Gastroesophageal sphincter (tissue), 4 donors: ENCODE measurements around the gene TXLNA. TPM values are rescaled to one million over a fixed set of nuclear protein-coding genes. Genes with fewer than 3 reads are reported as not detected.

Experiments
- ATAC-seq: fragments of 150-250 bp; one replicate; pipeline ENCODE4 v1.9.1; 2016; ENCODE audit warnings: mild to moderate bottlenecking, moderate library complexity
- H3K27ac ChIP-seq, 4 donors: fragments of 200-600 bp; sonication (generic) in 3 of 4; 1 replicate in 3 of 4; 2 replicates in 1 of 4; pipeline ENCODE4 v1.5.1; 2016 to 2019
- H3K27me3 ChIP-seq: fragments of 200-600 bp; sonication (generic); one replicate; pipeline ENCODE4 v1.5.1; 2019
- H3K36me3 ChIP-seq, 2 donors: fragments of 200-600 bp; sonication (generic); one replicate each; pipeline ENCODE4 v1.5.1; 2019; ENCODE audit warnings: control low read depth in 1 of 2
- H3K4me1 ChIP-seq, 3 donors: fragments of 200-600 bp; sonication (generic); 1 replicate in 2 of 3; 2 replicates in 1 of 3; pipeline ENCODE4 v1.5.1; 2016 to 2019; ENCODE audit warnings: control low read depth in 2 of 3
- H3K4me3 ChIP-seq, 2 donors: fragments of 200-600 bp; sonication (generic); one replicate each; pipeline ENCODE4 v1.5.1; 2019; ENCODE audit warnings: mild to moderate bottlenecking in 1 of 2, moderate library complexity in 1 of 2
- H3K9me3 ChIP-seq, 3 donors: fragments of 200-600 bp; sonication (generic); one replicate each; pipeline ENCODE4 v1.5.1; 2017 to 2019; ENCODE audit warnings: control low read depth in 2 of 3
- EP300 ChIP-seq: sonication (generic); formaldehyde crosslinking; IDR thresholded peaks from one replicate; pipeline ENCODE4 v1.6.1; 2017; ENCODE audit warnings: antibody characterized with exemption, mild to moderate bottlenecking
- POLR2A ChIP-seq, 2 donors: fragments of 450-650 bp; IDR thresholded peaks; one replicate each; pipeline ENCODE4 v1.6.1; 2017; ENCODE audit warnings: antibody characterized with exemption in 2 of 2, mild to moderate bottlenecking in 2 of 2, moderate library complexity in 1 of 2
- POLR2AphosphoS5 ChIP-seq: sonication (generic); formaldehyde crosslinking; IDR thresholded peaks from one replicate; pipeline ENCODE4 v1.6.1; 2017; ENCODE audit warnings: antibody characterized with exemption
- WGBS, 2 donors: methylation state at CpG; one replicate each; pipeline ENCODE4 v1.1.5; 2018; ENCODE audit warnings: low coverage in 1 of 2; 5-methylcytosine and 5-hydroxymethylcytosine counted together
- total RNA-seq, 4 donors: library from RNA; depleted of rRNA; stranded (reverse); fragments of >200 nt; gene quantifications; one replicate each; pipeline ENCODE4 v1.1.0, GENCODE V29; 2016
- TF ChIP-seq, protein P1 (sequence below), 4 experiments: fragments of 200-600 bp in 2 of 4; fragments of 450-650 bp in 2 of 4; sonication (generic) in 1 of 4; IDR thresholded peaks; one replicate each; pipeline ENCODE4 v1.5.1; 2017 to 2019; ENCODE audit warnings: antibody characterized with exemption in 4 of 4, mild to moderate bottlenecking in 2 of 4, moderate library complexity in 2 of 4

The TXLNA gene
- total RNA-seq, 4 donors from 2014 or later = 44.7 to 86.6 (median 67.3) TPM

DNA sequence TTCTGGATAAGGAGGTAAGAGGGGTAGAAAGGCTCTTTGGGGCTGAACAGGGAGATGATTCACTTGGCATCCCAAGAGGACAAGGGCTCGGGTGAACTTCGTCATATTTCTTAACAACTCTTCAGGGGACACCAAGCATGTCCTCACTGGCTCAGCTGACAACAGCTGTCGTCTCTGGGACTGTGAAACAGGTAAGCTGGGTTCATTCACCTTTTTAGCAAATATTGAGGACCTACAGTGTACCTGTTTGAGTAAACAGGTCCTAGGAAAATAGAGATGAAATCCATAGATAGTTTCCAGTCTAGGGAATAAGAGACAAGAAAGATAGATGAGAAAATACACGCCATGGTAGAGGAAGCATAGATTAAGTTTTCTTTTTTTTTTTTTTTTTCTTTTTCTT, 44.8 kb downstream of the TXLNA start:
- Histone ChIP-seq H3K27me3 (no peaks in the 10 kb centered on the region), H3K27ac (peak overlapping the region in 2 of 4 donors; percentile 92), H3K36me3 (peaks cover 0 to 69% of the 10 kb centered on the region in 2 donors), H3K9me3 (no peaks in the 10 kb centered on the region), H3K4me1 (peaks cover 6 to 41% (median 20%) of the 10 kb centered on the region in 3 donors), H3K4me3 (no peak overlapping the region)
- TF ChIP-seq POLR2A (IDR thresholded peaks at IDR 0.05) (no peak), POLR2AphosphoS5 (no peak), EP300 (no peak)
- TF ChIP-seq, protein P1, sequence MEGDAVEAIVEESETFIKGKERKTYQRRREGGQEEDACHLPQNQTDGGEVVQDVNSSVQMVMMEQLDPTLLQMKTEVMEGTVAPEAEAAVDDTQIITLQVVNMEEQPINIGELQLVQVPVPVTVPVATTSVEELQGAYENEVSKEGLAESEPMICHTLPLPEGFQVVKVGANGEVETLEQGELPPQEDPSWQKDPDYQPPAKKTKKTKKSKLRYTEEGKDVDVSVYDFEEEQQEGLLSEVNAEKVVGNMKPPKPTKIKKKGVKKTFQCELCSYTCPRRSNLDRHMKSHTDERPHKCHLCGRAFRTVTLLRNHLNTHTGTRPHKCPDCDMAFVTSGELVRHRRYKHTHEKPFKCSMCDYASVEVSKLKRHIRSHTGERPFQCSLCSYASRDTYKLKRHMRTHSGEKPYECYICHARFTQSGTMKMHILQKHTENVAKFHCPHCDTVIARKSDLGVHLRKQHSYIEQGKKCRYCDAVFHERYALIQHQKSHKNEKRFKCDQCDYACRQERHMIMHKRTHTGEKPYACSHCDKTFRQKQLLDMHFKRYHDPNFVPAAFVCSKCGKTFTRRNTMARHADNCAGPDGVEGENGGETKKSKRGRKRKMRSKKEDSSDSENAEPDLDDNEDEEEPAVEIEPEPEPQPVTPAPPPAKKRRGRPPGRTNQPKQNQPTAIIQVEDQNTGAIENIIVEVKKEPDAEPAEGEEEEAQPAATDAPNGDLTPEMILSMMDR (IDR thresholded peaks at IDR 0.05) = no peak
- WGBS, 2 donors = 89 to 90% methylated on average over 2 to 4 of the region's 4 CpGs
- no peak for ATAC-seq

DNA sequence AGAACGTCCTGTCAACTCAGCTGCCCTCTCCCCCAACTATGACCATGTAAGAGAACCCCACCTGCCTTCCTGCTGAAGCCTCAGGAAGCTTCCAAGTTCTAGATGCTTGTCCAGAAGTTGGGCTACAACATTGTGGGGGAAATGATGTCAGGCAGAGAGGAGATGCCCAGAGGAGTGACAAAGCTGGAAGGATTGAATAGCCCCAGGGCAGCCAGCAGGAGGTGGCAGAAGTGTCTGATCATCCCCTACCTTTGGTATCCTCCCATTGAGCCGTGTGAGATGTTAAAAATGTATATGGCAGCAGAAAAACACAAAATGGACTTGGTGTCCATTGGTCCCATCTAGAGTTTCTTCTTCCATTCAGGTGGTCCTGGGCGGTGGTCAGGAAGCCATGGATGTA, 49.3 kb downstream of the TXLNA start:
- Histone ChIP-seq H3K4me3 (no peak overlapping the region), H3K9me3 (no peaks in the 10 kb centered on the region), H3K36me3 (peaks cover 0 to 97% of the 10 kb centered on the region in 2 donors), H3K27me3 (no peaks in the 10 kb centered on the region), H3K27ac (no peak overlapping the region), H3K4me1 (peaks cover 1 to 10% (median 1%) of the 10 kb centered on the region in 3 donors)
- TF ChIP-seq POLR2A (IDR thresholded peaks at IDR 0.05) (no peak), POLR2AphosphoS5 (no peak), EP300 (no peak)
- TF ChIP-seq, protein P1 (IDR thresholded peaks at IDR 0.05) = no peak
- WGBS, 2 donors = 55 to 83% methylated on average over 2 to 3 of the region's 3 CpGs
- ATAC-seq = no peak

DNA sequence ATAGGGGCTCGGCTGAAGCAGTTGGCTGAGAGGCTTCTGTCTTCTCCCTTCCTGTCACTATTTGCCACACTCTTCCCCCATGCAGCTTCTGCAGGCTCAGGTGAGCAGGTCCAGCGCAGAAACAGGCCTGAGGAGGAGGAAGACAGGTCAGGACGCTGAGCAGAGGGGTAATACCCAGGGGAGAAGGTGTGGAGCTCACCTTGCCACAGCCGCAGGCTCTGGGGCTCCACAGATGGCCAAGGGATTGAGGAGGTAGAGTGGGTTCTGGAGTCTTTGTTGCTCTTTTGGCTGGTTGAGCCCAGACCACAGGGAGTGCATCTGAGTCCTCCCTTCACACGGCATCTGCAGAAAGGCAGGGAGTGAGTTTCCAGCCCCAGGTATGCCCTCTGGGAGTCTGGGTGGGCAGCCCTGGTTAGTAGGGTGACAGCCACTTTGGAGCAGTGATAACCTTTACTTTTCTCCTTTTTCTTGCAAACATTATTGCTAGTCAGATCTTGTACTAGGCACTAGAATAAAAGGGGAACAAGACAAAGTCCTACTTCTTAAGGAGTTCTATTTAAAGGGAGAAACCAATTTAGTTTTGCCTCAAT, 52.5 kb downstream of the TXLNA start:
- peaks cover 0 to 80% of the 10 kb centered on the region in 2 donors for H3K36me3 ChIP-seq
- no peak for ATAC-seq
- no peaks in the 10 kb centered on the region for H3K27me3 ChIP-seq
- H3K9me3 ChIP-seq = no peaks in the 10 kb centered on the region
- TF ChIP-seq EP300 = no peak
- TF ChIP-seq POLR2A (IDR thresholded peaks at IDR 0.05) = no peak
- TF ChIP-seq POLR2AphosphoS5 = no peak
- TF ChIP-seq, protein P1 (IDR thresholded peaks at IDR 0.05) = no peak
- H3K4me1 ChIP-seq = no peaks in the 10 kb centered on the region
- 57 to 59% methylated on average over 1 to 3 of the region's 5 CpGs for WGBS, 2 donors
- H3K4me3 ChIP-seq = no peak overlapping the region
- no peak overlapping the region for H3K27ac ChIP-seq

DNA sequence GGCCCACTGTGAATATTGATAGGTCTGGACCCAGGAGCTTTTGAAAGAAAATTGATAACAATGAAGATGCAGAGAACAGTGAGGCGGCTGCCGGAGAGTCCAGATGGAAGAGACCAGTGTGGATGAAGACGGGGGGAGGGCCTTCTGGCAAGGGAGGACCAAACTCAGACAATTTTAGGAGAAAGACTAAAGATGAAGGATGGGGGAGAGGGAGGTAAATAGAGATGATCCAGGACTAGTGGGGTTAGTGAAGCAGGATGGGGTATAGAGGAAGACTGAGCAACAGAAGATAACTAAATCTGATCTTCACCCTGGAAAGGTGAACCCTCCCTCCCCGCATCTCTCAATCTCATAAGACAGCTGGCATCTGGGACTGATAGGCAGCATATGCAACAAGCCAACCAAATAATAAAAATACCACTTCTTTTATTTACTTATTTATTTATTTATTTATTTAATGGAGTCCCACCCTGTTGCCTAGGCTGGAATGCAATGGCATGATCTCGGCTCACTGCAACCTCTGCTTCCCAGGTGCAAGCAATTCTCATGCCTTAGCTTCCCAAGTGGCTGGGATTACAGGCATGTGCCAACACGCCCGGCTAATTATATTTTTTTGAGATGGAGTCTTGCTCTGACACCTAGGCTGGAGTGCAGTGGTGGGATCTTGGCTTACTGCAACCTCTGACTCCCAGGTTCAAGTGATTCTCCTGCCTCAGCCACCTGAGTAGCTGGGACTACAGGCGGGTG, 53.3 kb downstream of the TXLNA start:
- Histone ChIP-seq H3K4me3 (no peak overlapping the region), H3K36me3 (peaks cover 0 to 72% of the 10 kb centered on the region in 2 donors), H3K9me3 (no peaks in the 10 kb centered on the region), H3K4me1 (no peaks in the 10 kb centered on the region), H3K27ac (no peak overlapping the region), H3K27me3 (no peaks in the 10 kb centered on the region)
- ATAC-seq = no peak
- WGBS, 2 donors = 83 to 85% methylated on average over 6 to 8 of the region's 8 CpGs
- TF ChIP-seq, protein P1 (IDR thresholded peaks at IDR 0.05) = no peak
- TF ChIP-seq EP300 = no peak
- no peak for TF ChIP-seq POLR2A (IDR thresholded peaks at IDR 0.05)
- no peak for TF ChIP-seq POLR2AphosphoS5

DNA sequence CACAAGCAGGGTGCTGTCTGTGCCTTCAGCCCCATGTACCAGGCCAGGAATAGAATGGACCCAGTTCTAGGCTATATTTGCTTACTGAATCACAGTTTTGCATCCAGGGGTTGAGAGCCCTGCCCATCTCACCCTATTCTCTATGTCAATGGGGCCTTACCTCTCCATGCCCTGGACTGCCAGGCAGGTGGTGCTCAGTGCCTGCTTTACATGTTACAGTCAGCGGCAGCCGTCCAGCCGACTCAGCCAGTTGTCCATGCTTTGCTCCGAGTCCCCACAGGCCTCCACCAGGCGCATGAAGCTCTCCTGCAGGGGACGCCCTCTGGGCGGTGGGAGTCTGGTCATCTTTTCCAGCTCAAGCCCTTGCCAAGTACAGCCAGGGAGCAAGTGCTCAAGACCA, 55.3 kb downstream of the TXLNA start:
- H3K4me3 ChIP-seq = no peak overlapping the region
- ATAC-seq = no peak
- WGBS, 2 donors = no CpG with 5 or more reads among the region's 7 CpGs

More for the DNA sequence above, 55.3 kb downstream of the TXLNA start:
- H3K9me3 ChIP-seq = no peaks in the 10 kb centered on the region
- H3K36me3 ChIP-seq = peaks cover 0 to 52% of the 10 kb centered on the region in 2 donors
- TF ChIP-seq, protein P1 (IDR thresholded peaks at IDR 0.05) = no peak
- TF ChIP-seq EP300 (no peak), POLR2A (IDR thresholded peaks at IDR 0.05) (no peak), POLR2AphosphoS5 (no peak)
- H3K27ac ChIP-seq = no peak overlapping the region
- H3K27me3 ChIP-seq = no peaks in the 10 kb centered on the region
- H3K4me1 ChIP-seq = peaks cover 0 to 8% (median 3%) of the 10 kb centered on the region in 3 donors
